Effector CD8-positive, alpha-beta T cell (primary cell): Measurements from ENCODE around the gene GNAQ.

Source experiments
- DNase-seq: peaks from one replicate; lab custom pipeline; 2025; lab: John Stamatoyannopoulos, UW

The GNAQ gene

DNA sequence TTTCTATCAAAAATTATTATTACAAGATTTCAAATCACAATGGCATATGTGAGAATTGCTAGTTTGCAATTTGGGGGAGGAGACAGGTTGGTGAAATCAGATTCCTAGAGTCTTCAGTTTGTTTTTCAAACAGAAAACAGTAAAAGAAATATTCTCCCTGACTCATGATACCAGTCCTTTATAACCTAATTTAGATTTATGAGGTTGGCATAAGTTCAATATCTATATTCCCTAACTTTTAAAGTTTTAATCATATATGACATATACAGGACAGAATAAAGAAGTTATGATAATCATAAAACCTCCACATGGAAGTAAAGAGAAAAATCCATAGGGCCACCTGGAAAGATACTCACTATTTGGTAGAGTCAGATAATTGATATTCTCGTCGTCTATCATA is 216.4 kb downstream of the GNAQ start:
- DNase-seq, result no peak

GRCh38 chr9:77811832-77812231 is 219.8 kb downstream of the GNAQ start:
- no peak for DNase-seq

DNA sequence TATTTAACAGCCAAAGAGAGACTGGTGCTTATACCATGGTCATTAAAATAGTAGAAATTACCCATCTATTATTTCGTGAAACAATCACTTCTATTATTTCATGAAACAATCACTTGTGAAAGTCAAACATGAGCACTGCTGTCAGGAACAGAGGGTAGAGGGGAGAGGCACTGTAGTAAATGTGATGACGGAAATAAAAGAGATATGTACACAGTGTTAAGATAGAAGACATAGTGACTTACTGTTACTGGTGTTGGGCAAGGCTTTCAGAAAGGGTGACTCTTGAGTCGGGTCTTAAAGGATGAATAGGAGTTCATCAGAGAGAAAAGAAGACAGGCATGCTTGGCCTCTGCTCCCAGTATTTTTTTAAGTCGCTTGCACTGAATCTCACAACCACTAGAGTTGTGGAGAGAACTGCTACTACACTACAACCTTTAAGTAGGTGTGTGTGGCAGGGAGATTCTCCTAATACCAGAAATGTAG is 220.9 kb downstream of the GNAQ start:
- no peak for DNase-seq

DNA sequence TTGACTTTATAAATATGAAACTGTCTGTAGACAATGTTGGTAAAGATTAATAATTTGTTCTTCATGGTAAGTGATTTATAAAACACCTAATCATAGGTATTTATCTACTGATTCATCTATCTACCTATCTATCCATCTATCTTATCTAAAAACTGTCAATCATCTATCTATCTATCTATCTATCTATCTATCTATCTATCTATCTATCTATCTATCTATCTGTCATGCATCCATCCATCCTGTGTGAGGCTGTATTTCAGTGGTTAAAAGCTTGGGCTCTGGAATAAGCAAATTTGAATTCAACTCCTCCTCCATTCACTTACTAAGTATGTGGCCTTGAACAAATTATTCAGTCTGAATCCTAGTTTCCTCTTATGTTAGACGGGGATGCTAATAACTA is 221.6 kb downstream of the GNAQ start:
- DNase-seq, result no peak

DNA sequence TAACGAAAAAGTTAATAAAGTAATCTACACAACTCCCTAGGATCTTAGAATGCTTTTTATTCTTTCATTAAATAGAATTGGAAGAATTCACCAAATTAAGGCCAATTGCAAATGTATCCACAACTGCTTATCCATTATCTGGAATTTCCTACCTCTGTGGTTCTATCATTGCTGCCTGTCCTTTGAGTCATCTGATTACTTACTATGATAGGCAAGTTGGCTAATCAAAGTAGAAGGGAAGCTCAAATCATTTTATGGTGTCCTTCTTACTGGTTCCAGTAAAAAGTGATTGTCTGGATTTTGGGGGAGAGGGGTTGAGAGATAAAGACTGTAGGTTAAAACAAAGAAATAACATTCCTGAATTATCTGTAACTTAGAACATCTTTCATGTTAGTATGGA is 222.1 kb downstream of the GNAQ start:
- DNase-seq, result no peak

DNA sequence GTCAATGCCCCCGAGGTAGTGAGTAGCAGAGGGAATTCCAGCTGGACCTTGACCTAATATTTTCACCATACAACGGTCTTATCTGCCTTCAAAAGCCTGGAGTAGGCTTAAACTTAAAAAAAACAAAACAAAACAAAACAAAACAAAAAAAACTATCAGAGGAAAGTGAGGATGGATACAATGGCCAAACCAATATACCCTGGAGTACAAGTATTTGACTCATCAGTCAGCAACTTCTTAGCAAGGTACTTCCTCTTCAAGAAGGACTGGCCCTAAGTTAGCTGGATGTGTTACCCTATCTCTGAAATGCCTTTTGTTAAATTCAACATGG is 222.9 kb downstream of the GNAQ start:
- DNase-seq, result no peak

GRCh38 chr9:77807846-77808750 is 223.5 kb downstream of the GNAQ start:
- DNase-seq, result no peak

DNA sequence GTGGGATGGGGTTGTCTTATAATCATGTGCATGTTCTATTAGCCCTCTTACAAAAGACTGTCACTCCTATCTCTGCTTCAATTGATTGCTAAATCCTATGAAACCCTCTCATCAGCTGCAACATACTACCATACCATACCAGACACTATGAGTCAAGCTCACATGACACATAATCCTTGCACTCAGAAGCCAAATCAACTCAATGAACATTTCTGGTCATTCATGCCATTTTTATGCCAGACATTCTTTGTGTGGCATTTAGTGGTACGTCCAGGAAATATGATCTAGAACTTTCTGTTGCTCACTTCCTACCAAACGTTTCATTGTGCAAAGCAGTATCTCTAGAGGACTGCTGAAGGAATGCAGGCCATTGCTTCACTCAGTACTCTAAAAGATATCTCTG is 224.3 kb downstream of the GNAQ start:
- DNase-seq, result no peak

GRCh38 chr9:77806741-77807140 is 224.9 kb downstream of the GNAQ start:
- DNase-seq, result no peak

GRCh38 chr9:77805810-77806209 is 225.8 kb downstream of the GNAQ start:
- DNase-seq, result no peak

DNA sequence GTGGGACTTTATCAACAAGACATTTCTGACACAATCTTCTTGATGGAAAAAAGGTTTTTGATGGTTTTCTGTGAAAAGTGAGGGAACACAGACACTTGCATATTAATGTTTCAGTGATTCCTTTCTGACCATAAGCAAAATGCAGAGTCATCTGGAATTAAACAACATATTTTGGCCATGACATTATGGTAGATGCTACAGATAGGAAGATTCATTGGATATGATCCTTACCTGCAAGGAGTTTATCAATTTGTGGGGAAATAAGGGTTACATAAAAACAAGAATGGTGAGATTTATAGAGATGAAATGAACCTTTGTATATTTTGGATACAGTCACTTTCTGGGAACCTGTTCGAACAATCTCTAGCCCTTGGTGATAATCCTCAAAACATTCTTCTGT is 228.2 kb downstream of the GNAQ start:
- no peak for DNase-seq

- DNase-seq, result no peak
Measured at GRCh38 chr9:77802515-77803293, 228.9 kb downstream of the GNAQ start.

GRCh38 chr9:77802064-77802463 is 229.5 kb downstream of the GNAQ start:
- no peak for DNase-seq

DNA sequence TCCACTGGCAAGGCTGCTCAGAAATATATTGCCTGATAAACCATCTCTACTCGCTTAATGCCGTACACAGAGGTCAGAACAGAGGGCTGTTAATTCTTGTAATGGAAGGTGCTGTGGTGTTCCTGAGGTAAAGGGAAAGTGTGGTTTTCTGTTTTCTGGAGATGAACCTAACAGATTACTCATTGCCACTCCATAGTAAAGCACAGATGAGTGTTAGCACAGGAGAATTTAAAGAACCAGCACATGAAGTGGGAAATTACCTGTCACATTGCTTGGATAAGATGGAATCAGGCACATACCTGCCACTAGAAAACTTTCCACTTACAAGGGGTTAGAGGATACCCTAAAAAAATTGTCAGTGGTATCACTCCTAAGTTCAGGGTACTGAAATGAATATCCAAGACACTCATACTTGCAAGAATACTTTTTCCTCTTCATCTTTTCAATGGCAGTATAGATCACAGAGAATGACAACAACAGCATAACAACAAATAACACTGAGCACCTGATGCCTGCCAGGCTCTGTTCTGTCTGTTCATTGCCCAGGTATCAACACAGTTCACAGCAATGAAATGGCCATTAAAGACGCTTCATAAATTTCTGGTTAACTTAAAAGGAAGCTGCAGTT is 230.6 kb downstream of the GNAQ start:
- no peak for DNase-seq

GRCh38 chr9:77798140-77798539 is 233.5 kb downstream of the GNAQ start:
- DNase-seq, result no peak

- DNase-seq, result no peak
Measured at GRCh38 chr9:77794985-77795384, 236.6 kb downstream of the GNAQ start.

DNA sequence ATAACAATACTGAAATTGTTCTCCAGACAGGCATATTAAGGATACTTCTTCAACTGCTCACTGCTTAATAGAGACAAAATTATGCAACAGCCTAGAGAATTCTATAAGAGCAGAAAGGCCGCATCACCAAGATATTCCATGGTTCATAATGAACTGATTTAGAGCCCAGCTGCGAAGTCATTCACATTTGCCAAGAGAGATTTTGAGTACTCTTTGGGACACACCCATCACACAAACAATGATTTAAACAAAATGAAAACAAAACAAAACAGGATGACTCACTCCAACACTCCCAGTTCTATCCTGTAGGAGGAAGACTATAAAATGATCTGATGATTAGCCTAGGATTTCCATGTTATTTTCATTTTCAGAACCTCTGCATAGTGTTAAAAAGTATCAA is 237.8 kb downstream of the GNAQ start:
- DNase-seq, result no peak

- DNase-seq, result no peak
Measured at GRCh38 chr9:77789891-77790290, 241.7 kb downstream of the GNAQ start.

- DNase-seq, result no peak
Measured at GRCh38 chr9:77785341-77785740, 246.3 kb downstream of the GNAQ start.

DNA sequence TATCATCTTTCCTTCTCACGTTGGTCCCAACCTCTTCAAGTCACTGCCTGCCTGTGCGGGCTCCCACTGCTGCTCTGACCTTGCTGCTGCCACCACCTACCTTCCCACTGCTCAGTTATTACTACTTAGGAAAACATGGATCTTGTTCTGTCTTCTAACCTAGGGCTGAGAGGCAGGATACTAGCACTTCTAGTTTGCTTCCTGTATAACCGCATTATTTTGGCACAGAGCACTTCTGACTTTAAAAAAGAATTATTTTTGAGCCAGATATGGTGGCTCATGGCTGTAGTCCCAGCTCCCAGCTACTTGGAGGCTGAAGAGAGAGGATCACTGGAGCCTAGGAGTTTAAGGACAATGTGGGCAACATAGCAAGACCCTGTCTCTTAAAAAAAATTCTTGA is 248.1 kb downstream of the GNAQ start:
- DNase-seq, result no peak

DNA sequence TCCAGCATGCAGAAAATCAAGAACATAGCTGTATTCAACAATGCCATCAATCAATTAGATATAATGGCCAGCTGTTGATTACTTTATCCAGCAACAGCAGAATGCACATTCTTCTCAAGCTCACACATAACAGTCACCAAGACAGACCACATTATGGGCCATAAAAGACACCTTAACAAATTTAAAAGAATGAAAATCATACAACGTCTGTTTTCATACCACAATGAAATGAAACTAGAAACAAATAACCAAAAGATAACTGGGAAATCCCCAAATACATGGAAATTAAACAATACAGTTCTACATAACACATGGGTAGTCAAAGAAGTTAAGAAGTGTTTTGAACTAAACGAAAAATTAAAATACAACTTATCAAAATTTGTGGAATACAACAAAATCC is 252.6 kb downstream of the GNAQ start:
- no peak for DNase-seq

GRCh38 chr9:77773381-77773780 is 258.2 kb downstream of the GNAQ start:
- no peak for DNase-seq

- no peak for DNase-seq
Measured at GRCh38 chr9:77772646-77773045, 259.0 kb downstream of the GNAQ start.
